Stimulated activated naive CD8-positive, alpha-beta T cell treated with anti-CD3 and anti-CD28 coated beads, Interleukin-15, amount 100 ng/mL, for 72 hours (primary cell): Measurements from ENCODE around the gene PSMG3.

Experiments
- ATAC-seq: fragments of 150-1000 bp; cut with Tn5 transposase; 2 replicates; pipeline ENCODE4 v1.10.0; 2021; ENCODE audit warnings: mild to moderate bottlenecking, moderate library complexity
- DNase-seq, 2 donors: peaks; one replicate each; pipeline ENCODE4 v3.0.0; 2021 to 2022
- H3K27ac Mint-ChIP-seq, 2 donors: one replicate each; pipeline ENCODE4 v1.8.0; 2022; ENCODE audit warnings: mild to moderate bottlenecking in 2 of 2, mixed read lengths in 2 of 2, moderate library complexity in 2 of 2
- H3K27me3 Mint-ChIP-seq: one replicate; pipeline ENCODE4 v1.8.0; 2022; ENCODE audit warnings: mixed read lengths
- H3K4me1 Mint-ChIP-seq: one replicate; pipeline ENCODE4 v1.8.0; 2022; ENCODE audit warnings: mild to moderate bottlenecking, mixed read lengths
- H3K4me3 Mint-ChIP-seq, 2 donors: one replicate each; pipeline ENCODE4 v1.8.0; 2022; ENCODE audit warnings: mild to moderate bottlenecking in 2 of 2, mixed read lengths in 2 of 2, moderate library complexity in 1 of 2
- H3K9me3 Mint-ChIP-seq, 2 donors: one replicate each; pipeline ENCODE4 v1.8.0; 2022; ENCODE audit warnings: mixed read lengths in 2 of 2

The PSMG3 gene, protein sequence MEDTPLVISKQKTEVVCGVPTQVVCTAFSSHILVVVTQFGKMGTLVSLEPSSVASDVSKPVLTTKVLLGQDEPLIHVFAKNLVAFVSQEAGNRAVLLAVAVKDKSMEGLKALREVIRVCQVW

DNA sequence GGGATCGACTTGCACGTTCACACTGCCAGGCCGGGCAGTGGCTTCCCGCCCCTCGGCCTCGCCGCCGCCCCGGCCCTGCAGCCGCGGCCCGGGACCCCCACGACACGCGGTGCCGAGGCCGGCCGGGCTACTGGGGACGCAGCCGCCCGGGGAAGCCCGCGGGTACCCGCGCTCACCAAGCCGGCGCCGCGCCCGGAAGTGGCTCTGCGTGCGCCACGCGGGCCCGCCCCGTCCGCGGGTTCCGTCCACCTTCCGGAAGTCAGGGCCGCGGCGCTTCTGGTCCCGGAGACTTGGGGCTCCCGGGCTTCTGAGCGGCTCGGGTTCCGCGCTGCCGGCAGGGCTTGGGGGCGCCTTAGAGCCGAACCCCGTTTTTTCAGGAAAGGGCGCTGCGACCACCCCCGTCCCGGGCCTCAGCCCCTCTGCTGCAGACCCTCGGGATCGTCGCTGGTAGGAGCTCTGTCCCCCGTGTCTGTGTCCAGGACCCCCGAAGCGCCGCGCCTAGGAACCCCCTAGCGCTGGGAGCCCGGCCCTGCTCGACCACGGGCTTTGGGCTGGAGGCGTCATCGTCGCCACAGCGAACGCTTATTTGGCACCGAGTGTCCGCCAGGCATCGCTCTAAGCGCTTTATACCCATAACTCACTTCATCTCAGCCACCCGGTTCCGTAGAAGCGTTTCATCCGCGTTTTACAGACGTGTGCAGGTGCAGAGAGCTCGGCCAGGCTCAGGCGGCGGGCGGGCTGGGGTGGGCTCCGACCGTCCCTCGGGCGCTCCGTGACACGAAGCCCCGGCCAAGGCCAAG is at the start of gene PSMG3:
PSMG3 (minus strand) TSS at position 200 of the 800 bp plus-strand sequence. CDS start 693 bp downstream, outside the sequence.
- no peaks in the 10 kb centered on the region for H3K27me3 Mint-ChIP-seq
- no peaks in the 10 kb centered on the region for H3K9me3 Mint-ChIP-seq
- ATAC-seq: peak; percentile 97
- H3K4me3 Mint-ChIP-seq: peak within 1 kb of the TSS; percentile 90 to 93
- H3K4me1 Mint-ChIP-seq: peaks cover 48% of the 10 kb centered on the region
- peak within 1 kb of the TSS; percentile 93 to 97 for H3K27ac Mint-ChIP-seq
- DNase-seq: peak; percentile 91

DNA sequence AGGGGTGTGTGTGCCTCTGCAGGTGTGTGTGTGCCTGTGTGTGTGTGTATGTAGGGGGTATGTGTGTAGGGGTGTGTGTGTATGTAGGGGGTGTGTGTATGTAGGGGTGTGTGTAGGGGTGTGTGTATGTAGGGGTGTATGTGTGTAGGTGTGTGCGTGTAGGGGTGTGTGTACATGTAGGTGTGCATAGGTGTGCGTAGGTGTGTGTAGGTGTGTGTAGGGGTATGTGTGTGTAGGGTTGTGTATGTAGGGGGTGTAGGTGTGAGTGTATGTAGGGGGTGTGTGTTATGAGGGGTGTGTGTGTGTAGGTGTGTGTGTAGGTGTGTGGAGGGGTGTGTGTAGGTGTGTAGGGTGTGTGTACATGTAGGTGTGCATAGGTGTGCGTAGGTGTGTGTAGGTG is 48.6 kb upstream of the PSMG3 start:
- H3K27ac Mint-ChIP-seq: no peak overlapping the region
- DNase-seq (no peak), ATAC-seq (peak; percentile 18)
- peaks cover 19% of the 10 kb centered on the region for H3K27me3 Mint-ChIP-seq
- no peak overlapping the region for H3K4me3 Mint-ChIP-seq
- H3K9me3 Mint-ChIP-seq: peaks cover 4 to 18% of the 10 kb centered on the region in 2 donors
- H3K4me1 Mint-ChIP-seq: no peaks in the 10 kb centered on the region

- Mint-ChIP-seq H3K27me3 (peaks cover 19% of the 10 kb centered on the region), H3K9me3 (peaks cover 4 to 18% of the 10 kb centered on the region in 2 donors), H3K4me3 (no peak overlapping the region), H3K4me1 (no peaks in the 10 kb centered on the region), H3K27ac (no peak overlapping the region)
- ATAC-seq (peak; percentile 52), DNase-seq (no peak)
These were observed 48.1 kb upstream of the PSMG3 start for GRCh38 chr7:1617957-1618356.

GRCh38 chr7:1616741-1617140 is 46.9 kb upstream of the PSMG3 start:
- no peak overlapping the region for H3K4me3 Mint-ChIP-seq
- H3K9me3 Mint-ChIP-seq: peaks cover 4 to 18% of the 10 kb centered on the region in 2 donors
- H3K27ac Mint-ChIP-seq: no peak overlapping the region
- peaks cover 19% of the 10 kb centered on the region for H3K27me3 Mint-ChIP-seq
- no peaks in the 10 kb centered on the region for H3K4me1 Mint-ChIP-seq
- ATAC-seq: no peak
- DNase-seq: no peak

- Mint-ChIP-seq H3K27me3 (peaks cover 41% of the 10 kb centered on the region), H3K9me3 (no peaks in the 10 kb centered on the region), H3K4me3 (no peak overlapping the region), H3K27ac (no peak overlapping the region), H3K4me1 (no peaks in the 10 kb centered on the region)
- DNase-seq (no peak), ATAC-seq (no peak)
These were observed 41.9 kb upstream of the PSMG3 start for GRCh38 chr7:1611708-1612241.

DNA sequence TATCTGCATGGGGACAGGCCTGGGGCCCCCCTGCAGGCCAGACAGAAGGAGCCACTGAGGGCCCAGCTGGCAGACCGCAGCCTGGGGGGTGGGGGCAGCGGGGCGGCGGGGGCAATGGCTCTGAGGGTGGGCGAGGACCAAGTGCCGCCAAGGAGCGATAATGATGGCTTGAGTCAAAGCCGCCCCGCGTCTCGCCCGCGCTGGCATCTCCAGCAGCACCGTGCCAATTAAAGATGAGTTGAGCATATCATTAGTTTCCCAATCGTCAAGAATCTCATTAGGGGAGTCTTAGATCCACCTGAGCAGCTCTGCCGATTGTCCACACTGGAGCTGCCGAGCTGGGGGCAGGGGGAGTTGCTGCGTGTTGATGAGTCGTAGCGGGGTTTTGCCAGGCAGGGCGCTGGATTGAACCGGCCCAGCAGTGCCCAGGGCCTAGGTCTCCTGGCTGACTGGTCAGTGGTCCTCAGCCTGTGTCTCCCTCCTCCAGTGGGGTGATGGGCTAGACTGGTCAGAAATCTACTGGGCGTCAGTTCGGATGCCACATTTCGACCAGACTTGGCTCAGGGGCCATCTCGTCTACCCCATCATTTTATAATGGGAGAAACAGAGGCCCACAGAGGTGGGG is 41.0 kb upstream of the PSMG3 start:
- Mint-ChIP-seq H3K4me1 (no peaks in the 10 kb centered on the region), H3K27ac (no peak overlapping the region), H3K9me3 (no peaks in the 10 kb centered on the region), H3K27me3 (peaks cover 48% of the 10 kb centered on the region), H3K4me3 (no peak overlapping the region)
- no peak for ATAC-seq
- DNase-seq: no peak

- Mint-ChIP-seq H3K4me3 (no peak overlapping the region), H3K9me3 (no peaks in the 10 kb centered on the region), H3K27me3 (peaks cover 54% of the 10 kb centered on the region), H3K27ac (no peak overlapping the region), H3K4me1 (no peaks in the 10 kb centered on the region)
- DNase-seq (no peak), ATAC-seq (no peak)
These were observed 40.3 kb upstream of the PSMG3 start for GRCh38 chr7:1610013-1610677.

- H3K27ac Mint-ChIP-seq: no peak overlapping the region
- no peaks in the 10 kb centered on the region for H3K9me3 Mint-ChIP-seq
- ATAC-seq (no peak), DNase-seq (no peak)
- no peaks in the 10 kb centered on the region for H3K4me1 Mint-ChIP-seq
- no peak overlapping the region for H3K4me3 Mint-ChIP-seq
- H3K27me3 Mint-ChIP-seq: peaks cover 46% of the 10 kb centered on the region
These were observed 39.2 kb upstream of the PSMG3 start for GRCh38 chr7:1609023-1609422.

- H3K27me3 Mint-ChIP-seq: peaks cover 43% of the 10 kb centered on the region
- no peaks in the 10 kb centered on the region for H3K9me3 Mint-ChIP-seq
- no peak overlapping the region for H3K27ac Mint-ChIP-seq
- no peak overlapping the region for H3K4me3 Mint-ChIP-seq
- DNase-seq (no peak), ATAC-seq (no peak)
- H3K4me1 Mint-ChIP-seq: no peaks in the 10 kb centered on the region
These were observed 38.5 kb upstream of the PSMG3 start for GRCh38 chr7:1608318-1608717.

DNA sequence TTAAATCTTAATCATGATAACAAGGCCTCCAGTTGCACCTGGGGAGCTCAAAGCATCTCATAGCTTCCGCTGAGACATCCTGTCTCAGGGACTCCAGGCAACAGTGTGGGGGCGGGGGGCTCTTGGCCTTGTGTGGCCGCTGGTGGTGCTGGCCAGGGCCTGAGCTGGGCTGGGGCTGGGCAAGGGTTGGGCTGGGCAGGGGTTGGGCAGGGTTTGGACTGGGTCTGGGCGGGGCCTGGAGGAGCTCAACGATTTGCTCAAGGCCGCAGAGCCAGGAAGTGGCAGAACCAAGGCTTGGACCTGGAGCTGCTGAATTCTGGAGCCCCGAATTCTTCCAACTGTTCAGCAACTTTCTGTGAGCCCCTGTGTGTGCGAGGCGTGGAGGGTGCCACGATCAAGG is 37.9 kb upstream of the PSMG3 start:
- ATAC-seq (no peak), DNase-seq (no peak)
- no peaks in the 10 kb centered on the region for H3K4me1 Mint-ChIP-seq
- no peaks in the 10 kb centered on the region for H3K9me3 Mint-ChIP-seq
- no peak overlapping the region for H3K4me3 Mint-ChIP-seq
- H3K27ac Mint-ChIP-seq: no peak overlapping the region
- H3K27me3 Mint-ChIP-seq: peaks cover 47% of the 10 kb centered on the region

GRCh38 chr7:1607001-1607400 is 37.2 kb upstream of the PSMG3 start:
- DNase-seq (no peak), ATAC-seq (no peak)
- Mint-ChIP-seq H3K4me1 (no peaks in the 10 kb centered on the region), H3K27me3 (peaks cover 47% of the 10 kb centered on the region), H3K27ac (peak overlapping the region in 1 of 2 donors; percentile 13), H3K9me3 (no peaks in the 10 kb centered on the region), H3K4me3 (no peak overlapping the region)

DNA sequence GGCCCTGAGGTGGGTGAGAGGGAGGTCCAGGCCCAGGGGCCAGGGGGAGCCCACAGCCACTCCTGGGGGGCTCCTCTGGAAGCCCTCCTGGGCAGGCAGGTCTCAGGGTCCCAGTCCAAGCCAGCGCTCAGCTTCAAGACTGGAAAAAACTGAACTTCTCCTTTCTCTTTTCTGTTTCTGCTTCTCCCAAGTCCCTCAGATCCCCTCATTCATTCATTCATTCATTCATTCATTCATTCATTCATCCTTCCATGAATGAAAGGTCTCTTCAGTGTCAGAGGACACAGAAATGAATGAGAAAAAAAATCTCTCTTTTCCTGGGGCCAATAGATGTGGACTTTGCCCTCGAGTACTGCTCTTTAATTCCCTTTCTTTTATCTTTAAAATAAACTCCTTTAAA is 34.6 kb upstream of the PSMG3 start:
- H3K27me3 Mint-ChIP-seq: peaks cover 43% of the 10 kb centered on the region
- ATAC-seq (no peak), DNase-seq (no peak)
- no peaks in the 10 kb centered on the region for H3K9me3 Mint-ChIP-seq
- H3K27ac Mint-ChIP-seq: no peak overlapping the region
- no peak overlapping the region for H3K4me3 Mint-ChIP-seq
- no peaks in the 10 kb centered on the region for H3K4me1 Mint-ChIP-seq

DNA sequence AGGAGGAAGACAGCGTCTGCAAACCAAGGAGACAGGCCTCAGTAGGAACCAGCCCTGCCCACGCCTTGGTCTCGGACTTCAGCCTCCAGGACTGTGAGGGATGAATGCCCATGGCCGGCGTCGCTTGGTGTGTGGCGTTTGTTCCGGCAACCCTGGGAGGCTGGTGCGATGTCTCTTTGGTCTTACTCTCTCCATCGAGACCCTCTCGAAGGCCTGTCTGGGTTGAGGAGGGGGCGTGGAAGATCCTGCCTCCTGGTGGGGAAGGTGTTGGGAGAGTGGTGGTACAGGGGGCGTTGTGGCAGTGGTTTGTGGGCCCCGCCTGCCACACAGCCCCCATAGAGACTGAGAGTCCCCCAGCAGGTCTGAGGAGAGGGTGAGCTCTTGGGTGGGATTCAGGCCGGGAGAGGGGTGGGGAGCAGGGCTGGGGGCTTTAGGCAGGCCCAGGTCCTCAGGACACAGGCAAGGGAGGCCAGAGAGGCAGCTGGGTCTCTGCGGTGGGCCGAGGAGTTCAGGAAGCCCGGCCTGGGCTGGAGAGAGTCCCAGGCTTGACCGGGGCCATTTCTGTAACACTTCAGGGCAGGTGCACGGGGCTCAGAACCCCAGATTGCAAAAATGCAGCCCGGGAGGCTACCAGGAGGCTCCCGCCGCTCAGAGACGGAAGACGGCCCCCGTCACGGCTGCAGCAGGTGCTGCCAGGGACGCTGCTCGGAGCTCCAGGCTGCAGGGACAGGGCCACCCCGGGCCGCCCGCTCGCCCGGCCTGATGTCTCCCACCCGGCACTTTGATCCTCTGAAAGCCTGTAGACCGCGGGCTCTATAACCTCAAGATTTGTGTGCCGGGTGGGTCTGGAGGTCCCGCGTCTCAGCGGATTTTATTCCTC is 33.8 kb upstream of the PSMG3 start:
- Mint-ChIP-seq H3K27ac (no peak overlapping the region), H3K4me3 (no peak overlapping the region), H3K27me3 (peaks cover 35% of the 10 kb centered on the region), H3K4me1 (no peaks in the 10 kb centered on the region), H3K9me3 (peaks cover 0 to 3% of the 10 kb centered on the region in 2 donors)
- DNase-seq (no peak), ATAC-seq (no peak)

- DNase-seq (no peak), ATAC-seq (no peak)
- Mint-ChIP-seq H3K27ac (no peak overlapping the region), H3K4me1 (no peaks in the 10 kb centered on the region), H3K27me3 (peaks cover 34% of the 10 kb centered on the region), H3K9me3 (peaks cover 0 to 7% of the 10 kb centered on the region in 2 donors), H3K4me3 (no peak overlapping the region)
These were observed 32.6 kb upstream of the PSMG3 start for GRCh38 chr7:1602386-1602785.

GRCh38 chr7:1601956-1602355 is 32.1 kb upstream of the PSMG3 start:
- Mint-ChIP-seq H3K27me3 (peaks cover 30% of the 10 kb centered on the region), H3K27ac (no peak overlapping the region), H3K9me3 (peaks cover 0 to 7% of the 10 kb centered on the region in 2 donors), H3K4me1 (no peaks in the 10 kb centered on the region), H3K4me3 (no peak overlapping the region)
- ATAC-seq (no peak), DNase-seq (no peak)
